HepG2 (cell line): ENCODE data around the gene LIMK2. TPM values are rescaled to one million over a fixed set of nuclear protein-coding genes. Genes with fewer than 3 reads are reported as not detected.

Experiments used
- ATF7-NPFF ChIP-seq: sonication (generic); formaldehyde crosslinking; IDR thresholded peaks from 2 replicates; pipeline ENCODE4 v1.8.1; 2023; ENCODE audit warnings: mild to moderate bottlenecking, low read depth, missing genetic modification reagents, moderate library complexity
- CREB1 ChIP-seq, 2 experiments: fragments of 450-650 bp in 1 of 2; IDR thresholded peaks; 2 replicates each; pipeline ENCODE4 v1.6.1; 2016 to 2017; ENCODE audit warnings: control low read depth in 1 of 2, mild to moderate bottlenecking in 1 of 2, missing compliant biosample characterization in 1 of 2, missing genetic modification characterization in 1 of 2
- DBP ChIP-seq: sonication (generic); formaldehyde crosslinking; IDR thresholded peaks from 2 replicates; pipeline ENCODE4 v1.4.0; 2020; ENCODE audit warnings: missing genetic modification reagents; ENCODE audit errors: not compliant biosample characterization
- IKZF4 ChIP-seq: sonication (generic); formaldehyde crosslinking; IDR thresholded peaks from 2 replicates; pipeline ENCODE4 v1.5.1; 2020; ENCODE audit warnings: borderline replicate concordance, mild to moderate bottlenecking, low read depth, missing genetic modification reagents; ENCODE audit errors: not compliant biosample characterization
- ISL2 ChIP-seq: sonication (generic); formaldehyde crosslinking; IDR thresholded peaks from 2 replicates; pipeline ENCODE4 v1.5.0; 2020; ENCODE audit warnings: missing genetic modification reagents
- MAF1 ChIP-seq: sonication (generic); formaldehyde crosslinking; IDR thresholded peaks from 2 replicates; pipeline ENCODE4 v1.5.0; 2020; ENCODE audit warnings: missing genetic modification reagents, borderline replicate concordance
- MAFK ChIP-seq, 2 experiments: IDR thresholded peaks in 1 of 2; conservative IDR thresholded peaks in 1 of 2; 2 replicates each; pipeline ENCODE4 v1.6.1; 2011; ENCODE audit warnings: improper control_type of control experiment in 2 of 2, low read length in 2 of 2
- MBD4 ChIP-seq: IDR thresholded peaks from 2 replicates; pipeline ENCODE4 v1.6.1; 2012; ENCODE audit warnings: low read length, inconsistent platforms, borderline replicate concordance
- MLLT10 ChIP-seq: sonication (generic); formaldehyde crosslinking; IDR thresholded peaks from 2 replicates; pipeline ENCODE4 v1.4.0; 2020; ENCODE audit warnings: missing genetic modification reagents
- NR2F6 ChIP-seq, 2 experiments: IDR thresholded peaks; 2 replicates each; pipeline ENCODE4 v1.6.1; 2016; ENCODE audit warnings: antibody characterized with exemption in 1 of 2, mild to moderate bottlenecking in 1 of 2
- POLR2AphosphoS5 ChIP-seq: IDR thresholded peaks from 2 replicates; pipeline ENCODE4 v1.6.1; 2012; ENCODE audit warnings: low read depth, low read length
- SRSF1 ChIP-seq: fragments of 200-400 bp; formaldehyde crosslinking; optimal IDR thresholded peaks from 2 replicates; pipeline ENCODE3; 2017; ENCODE audit warnings: mild to moderate bottlenecking, low read depth, low read length, moderate library complexity
- UBTF ChIP-seq: sonication (generic); formaldehyde crosslinking; IDR thresholded peaks from 2 replicates; pipeline ENCODE4 v1.4.0; 2020; ENCODE audit warnings: mild to moderate bottlenecking, missing genetic modification reagents
- ZBTB25 ChIP-seq: IDR thresholded peaks from 2 replicates; pipeline ENCODE4 v1.6.1; 2018; ENCODE audit warnings: missing genetic modification reagents
- ZFX ChIP-seq: sonication (generic); formaldehyde crosslinking; IDR thresholded peaks from 2 replicates; pipeline ENCODE4 v1.4.0; 2020; ENCODE audit warnings: mild to moderate bottlenecking, low read depth, missing genetic modification reagents, moderate library complexity
- ZMYM2 ChIP-seq: sonication (generic); formaldehyde crosslinking; IDR thresholded peaks from 2 replicates; pipeline ENCODE4 v1.8.0; 2022; ENCODE audit warnings: mild to moderate bottlenecking, missing genetic modification reagents
- ZNF326 ChIP-seq: sonication (generic); formaldehyde crosslinking; IDR thresholded peaks from 2 replicates; pipeline ENCODE4 v1.4.0; 2020; ENCODE audit warnings: missing genetic modification reagents, borderline replicate concordance
- ZNF362 ChIP-seq: sonication (generic); formaldehyde crosslinking; IDR thresholded peaks from 2 replicates; pipeline ENCODE4 v1.4.0; 2020; ENCODE audit warnings: missing genetic modification reagents, mild to moderate bottlenecking, borderline replicate concordance
- ZNF414 ChIP-seq: sonication (generic); formaldehyde crosslinking; IDR thresholded peaks from 2 replicates; pipeline ENCODE4 v1.5.0; 2020; ENCODE audit warnings: missing genetic modification reagents
- ZNF431 ChIP-seq: sonication (generic); formaldehyde crosslinking; IDR thresholded peaks from 2 replicates; pipeline ENCODE4 v1.9.0; 2022; ENCODE audit warnings: missing genetic modification reagents, low read depth, mild to moderate bottlenecking, borderline replicate concordance
- ZNF546 ChIP-seq: sonication (generic); formaldehyde crosslinking; conservative IDR thresholded peaks from 2 replicates; pipeline ENCODE4 v1.8.1; 2023; ENCODE audit warnings: mild to moderate bottlenecking, missing genetic modification reagents
- ZNF550 ChIP-seq: sonication (generic); formaldehyde crosslinking; IDR thresholded peaks from 2 replicates; pipeline ENCODE4 v1.4.0; 2020; ENCODE audit warnings: mild to moderate bottlenecking, missing genetic modification reagents, borderline replicate concordance
- ZNF780A ChIP-seq: sonication (generic); formaldehyde crosslinking; IDR thresholded peaks from 2 replicates; pipeline ENCODE4 v1.8.0; 2022; ENCODE audit warnings: mild to moderate bottlenecking, missing genetic modification reagents, moderate library complexity
- polyA plus RNA-seq, 8 experiments: library from polyadenylated mRNA; depleted of rRNA in 3 of 8; stranded (reverse) in 7 of 8; unstranded in 1 of 8; fragments of >200 nt; fragmentation: Illumina TruSeq in 4 of 8; extraction: Trizol in 4 of 8; gene quantifications; 2 replicates each; pipeline versions ENCODE4 v1.2.1 to v1.2.3, GENCODE V29; 2011 to 2016; ENCODE audit warnings: low read depth in 4 of 8, missing spikeins in 1 of 8, mixed read lengths in 1 of 8; ENCODE audit not compliant: insufficient read depth in 1 of 8
- total RNA-seq, 5 experiments: library from RNA; depleted of rRNA; stranded (reverse); fragments of >200 nt; fragmentation: Illumina TruSeq; extraction: Trizol; gene quantifications; 2 replicates each; pipeline ENCODE4 v1.2.3, GENCODE V29; 2016; ENCODE audit warnings: low read depth in 1 of 5

LIMK2 gene
- total and polyA plus RNA-seq, 2 of the 13 experiments (the other 11 are each of a cell fraction or from before 2014, with no cell fraction given) = 20.9 to 29.8 TPM

- no peak for TF ChIP-seq ZMYM2 (CRISPR knock-in tag)
- TF ChIP-seq ATF7-NPFF (CRISPR knock-in tag) = no peak
- peak; percentile 14; the same call in 1 of the 2 replicates for TF ChIP-seq ISL2
- TF ChIP-seq NR2F6 (IDR thresholded peaks at IDR 0.05) = no peak
- peak; percentile 49 for TF ChIP-seq NR2F6 (CRISPR knock-in tag; IDR thresholded peaks at IDR 0.05)
- TF ChIP-seq ZFX (CRISPR knock-in tag) = 0 out of 2 replicates have a peak, but pooled peaks have one; percentile 13
- TF ChIP-seq UBTF (CRISPR knock-in tag) = no peak
- TF ChIP-seq DBP (CRISPR knock-in tag) = no peak
- TF ChIP-seq ZBTB25 = peak; percentile 63
- no peak for TF ChIP-seq ZNF414
- no peak for TF ChIP-seq CREB1 (IDR thresholded peaks at IDR 0.05)
- peak; percentile 26; the same call in 1 of the 2 replicates for TF ChIP-seq CREB1 (CRISPR knock-in tag; IDR thresholded peaks at IDR 0.05)
- no peak for TF ChIP-seq MAF1
- no peak for TF ChIP-seq MLLT10 (CRISPR knock-in tag)
- no peak for TF ChIP-seq ZNF780A (CRISPR knock-in tag)
- no peak for TF ChIP-seq POLR2AphosphoS5
- no peak for TF ChIP-seq SRSF1
- no peak for TF ChIP-seq IKZF4 (CRISPR knock-in tag)
- TF ChIP-seq ZNF431 (CRISPR knock-in tag) = no peak
- no peak for TF ChIP-seq ZNF326 (CRISPR knock-in tag)
- TF ChIP-seq MAFK (conservative IDR thresholded peaks at IDR 0.05 in 1 of 2, IDR thresholded peaks at IDR 0.05 in 1 of 2; ENCODE audit: low read length in 2 of 2) = no peak
- no peak; the same call in 1 of the 2 replicates for TF ChIP-seq ZNF362 (CRISPR knock-in tag)
- TF ChIP-seq ZNF550 (CRISPR knock-in tag) = no peak
- peak; percentile 59; the same call in 1 of the 2 replicates for TF ChIP-seq MBD4
- TF ChIP-seq ZNF546 = no peak
Observed at GRCh38 chr22:31230871-31231621, 18.9 kb downstream of the LIMK2 start (continued).
